T-cell (primary cell): ENCODE data around the gene SCLY. TPM values are rescaled to one million over a fixed set of nuclear protein-coding genes. Genes with fewer than 3 reads are reported as not detected.

Source experiments
- ATAC-seq, 4 experiments: fragments of 200-7000 bp in 3 of 4; fragments of 150-1000 bp in 1 of 4; cut with Tn5 transposase; replicated peaks in 1 of 4; 1 replicate in 3 of 4; 2 replicates in 1 of 4; pipeline ENCODE4 v1.10.0; 2021; ENCODE audit warnings: moderate library complexity in 3 of 4, mild to moderate bottlenecking in 2 of 4, moderate number of reproducible peaks in 1 of 4
- CTCF ChIA-PET, 2 donors: fragments of 300-600 bp; sonication (Branson Sonifier 250); formaldehyde crosslinking; loops; one replicate each; lab custom pipeline; 2022; ENCODE audit warnings: antibody characterized with exemption in 2 of 2; lab: Charles Lee
- POLR2A ChIA-PET, 2 donors: fragments of 300-600 bp; sonication (Branson Sonifier 250); formaldehyde crosslinking; loops; one replicate each; lab custom pipeline; 2022; ENCODE audit warnings: antibody characterized with exemption in 2 of 2; lab: Charles Lee
- DNase-seq, 35 experiments: peaks; one replicate each; pipeline versions ENCODE4 v3.0.0 to v3.0.0-alpha.2; 2013 to 2023
- H3K27ac ChIP-seq: one replicate; pipeline ENCODE4 v1.5.1; 2013; ENCODE audit warnings: low read length
- H3K27me3 ChIP-seq, 2 experiments: replicated peaks in 1 of 2; 1 replicate in 1 of 2; 2 replicates in 1 of 2; pipeline versions ENCODE4 v1.6.1 to v1.7.0; 2013; ENCODE audit warnings: low read length in 1 of 2, mixed read lengths in 1 of 2; ENCODE audit not compliant: control insufficient read depth in 2 of 2, insufficient read depth in 2 of 2; ENCODE audit errors: extremely low read depth in 1 of 2
- H3K36me3 ChIP-seq, 2 donors: 1 replicate in 1 of 2; 2 replicates in 1 of 2; pipeline versions ENCODE4 v1.6.1 to v1.7.0; 2013; ENCODE audit warnings: low read length in 1 of 2; ENCODE audit not compliant: control insufficient read depth in 2 of 2, insufficient read depth in 1 of 2; ENCODE audit errors: extremely low read depth in 1 of 2
- H3K4me1 ChIP-seq, 2 experiments: 1 replicate in 1 of 2; 2 replicates in 1 of 2; pipeline versions ENCODE4 v1.6.1 to v1.7.0; 2013; ENCODE audit warnings: low read length in 2 of 2, mixed read lengths in 1 of 2; ENCODE audit not compliant: insufficient read depth in 2 of 2, control insufficient read depth in 1 of 2; ENCODE audit errors: extremely low read depth in 1 of 2
- H3K4me3 ChIP-seq, 2 donors: 1 replicate in 1 of 2; 2 replicates in 1 of 2; pipeline versions ENCODE4 v1.5.1 to v1.7.0; 2013; ENCODE audit warnings: mild to moderate bottlenecking in 2 of 2, low read length in 1 of 2, moderate library complexity in 1 of 2; ENCODE audit not compliant: control insufficient read depth in 1 of 2; ENCODE audit errors: extremely low read depth in 1 of 2
- H3K9me3 ChIP-seq: 2 replicates; pipeline ENCODE4 v1.7.0; 2013
- H3K27ac Mint-ChIP-seq, 2 donors: one replicate each; pipeline ENCODE4 v1.8.0; 2020 to 2021; ENCODE audit warnings: mild to moderate bottlenecking in 2 of 2, mixed read lengths in 2 of 2
- H3K27me3 Mint-ChIP-seq, 2 donors: one replicate each; pipeline ENCODE4 v1.8.0; 2021 to 2022; ENCODE audit warnings: mixed read lengths in 2 of 2
- H3K36me3 Mint-ChIP-seq: one replicate; pipeline ENCODE4 v1.8.0; 2021; ENCODE audit warnings: mixed read lengths
- H3K4me1 Mint-ChIP-seq, 3 donors: one replicate each; pipeline ENCODE4 v1.8.0; 2020 to 2022; ENCODE audit warnings: mixed read lengths in 3 of 3, mild to moderate bottlenecking in 1 of 3
- H3K4me3 Mint-ChIP-seq, 3 donors: one replicate each; pipeline ENCODE4 v1.8.0; 2020 to 2022; ENCODE audit warnings: mild to moderate bottlenecking in 3 of 3, mixed read lengths in 3 of 3, moderate library complexity in 3 of 3
- H3K9me3 Mint-ChIP-seq, 3 donors: one replicate each; pipeline ENCODE4 v1.8.0; 2020 to 2022; ENCODE audit warnings: mixed read lengths in 3 of 3
- WGBS: methylation state at CpG from one replicate; pipeline ENCODE4 v1.1.5; 2013; ENCODE audit warnings: missing lambda C conversion rate; ENCODE audit not compliant: insufficient coverage; 5-methylcytosine and 5-hydroxymethylcytosine counted together
- total RNA-seq, 35 experiments: library from RNA in 6 of 35; stranded (reverse) in 6 of 35; fragments of 120-200 nt in 1 of 35; gene quantifications; one replicate each; pipeline versions ENCODE4 v1.2.1 to v1.2.4 and lab custom pipeline; 2013 to 2026

Gene SCLY
- total RNA-seq, 5 donors from 2014 or later (not counting 1 experiment from before 2014, with no cell fraction given) = 19.2 to 30.0 (median 25.2) TPM

- DNase-seq = peak in 2 of 35 experiments; percentile 7 to 8
- WGBS = 89% methylated on average over 23 of the region's 28 CpGs
Measured at GRCh38 chr2:238100821-238101771, 40.3 kb downstream of the SCLY start.

GRCh38 chr2:238101891-238102841 lies 41.4 kb downstream of the SCLY start:
- Histone ChIP-seq H3K36me3 (no peaks in the 10 kb centered on the region), H3K27me3 (peaks cover 0 to 9% of the 10 kb centered on the region in 2 experiments), H3K4me3 (no peak overlapping the region), H3K27ac (no peak overlapping the region), H3K9me3 (no peaks in the 10 kb centered on the region), H3K4me1 (no peaks in the 10 kb centered on the region)
- CTCF ChIA-PET = interaction anchor here in 1 of 2 donors (0.6 kb wide), 1 partner anchor 517 kb away, joined by 6 read pairs; no protein-coding TSS in a partner anchor
- POLR2A ChIA-PET = no interaction called here
- Mint-ChIP-seq H3K27me3 (no peaks in the 10 kb centered on the region), H3K36me3 (no peaks in the 10 kb centered on the region), H3K4me1 (peaks cover 0 to 6% (median 0%) of the 10 kb centered on the region in 3 donors), H3K27ac (no peak overlapping the region), H3K4me3 (no peak overlapping the region), H3K9me3 (no peaks in the 10 kb centered on the region)
- DNase-seq (peak in 2 of 35 experiments; percentile 10 to 24), ATAC-seq (no peak)
- WGBS = 91% methylated on average over 26 of the region's 30 CpGs

More at GRCh38 chr2:238100821-238101771, 40.3 kb downstream of the SCLY start:
- H3K4me3 ChIP-seq = no peak overlapping the region
- no peak overlapping the region for H3K27ac ChIP-seq
- H3K4me1 Mint-ChIP-seq = peaks cover 0 to 6% (median 0%) of the 10 kb centered on the region in 3 donors
- ChIA-PET POLR2A (no interaction called here), CTCF (interaction anchor here in 1 of 2 donors (0.5 kb wide), 1 partner anchor 1426 kb away, joined by 4 read pairs; no protein-coding TSS in a partner anchor)
- no peaks in the 10 kb centered on the region for H3K4me1 ChIP-seq
- no peaks in the 10 kb centered on the region for H3K27me3 Mint-ChIP-seq
- H3K27me3 ChIP-seq = peaks cover 0 to 7% of the 10 kb centered on the region in 2 experiments
- H3K27ac Mint-ChIP-seq = no peak overlapping the region
- no peak for ATAC-seq
- H3K9me3 ChIP-seq = no peaks in the 10 kb centered on the region
- no peak overlapping the region for H3K4me3 Mint-ChIP-seq
- no peaks in the 10 kb centered on the region for H3K36me3 Mint-ChIP-seq
- no peaks in the 10 kb centered on the region for H3K9me3 Mint-ChIP-seq
- H3K36me3 ChIP-seq = no peaks in the 10 kb centered on the region

DNA sequence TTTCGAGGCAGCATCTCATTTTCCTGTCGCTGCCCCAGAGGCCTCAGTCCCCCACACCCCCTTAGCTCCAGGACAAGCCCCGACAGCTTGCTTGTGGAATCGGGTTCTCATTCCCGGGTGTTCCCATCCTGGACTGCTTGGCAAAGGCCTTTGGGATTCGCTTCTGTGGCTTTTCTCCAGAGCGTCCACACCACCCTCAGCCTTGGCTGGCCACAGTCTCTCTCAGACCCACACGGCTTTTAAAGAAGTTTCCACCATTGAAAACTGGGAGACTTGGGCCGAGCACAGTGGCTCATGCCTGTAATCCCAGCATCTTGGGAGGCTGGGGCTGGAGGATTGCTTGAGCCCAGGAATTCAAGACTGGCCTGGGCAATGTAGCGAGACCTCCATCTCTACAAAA lies 42.1 kb downstream of the SCLY start:
- H3K36me3 ChIP-seq = no peaks in the 10 kb centered on the region
- no peak overlapping the region for H3K4me3 ChIP-seq
- H3K36me3 Mint-ChIP-seq = no peaks in the 10 kb centered on the region
- no peaks in the 10 kb centered on the region for H3K27me3 Mint-ChIP-seq
- H3K27me3 ChIP-seq = peaks cover 0 to 9% of the 10 kb centered on the region in 2 experiments
- POLR2A ChIA-PET = no interaction called here
- H3K9me3 Mint-ChIP-seq = no peaks in the 10 kb centered on the region
- peaks cover 0 to 11% (median 0%) of the 10 kb centered on the region in 3 donors for H3K4me1 Mint-ChIP-seq
- H3K4me3 Mint-ChIP-seq = no peak overlapping the region
- H3K27ac Mint-ChIP-seq = no peak overlapping the region
- CTCF ChIA-PET = no interaction called here
- WGBS = 84% methylated on average over 9 of the region's 10 CpGs
- DNase-seq (peak in 1 of 35 experiments; percentile 10), ATAC-seq (no peak)
- H3K27ac ChIP-seq = no peak overlapping the region
- peaks cover 0 to 2% of the 10 kb centered on the region in 2 experiments for H3K4me1 ChIP-seq
- H3K9me3 ChIP-seq = no peaks in the 10 kb centered on the region

- H3K27ac ChIP-seq = no peak overlapping the region
- Mint-ChIP-seq H3K27me3 (no peaks in the 10 kb centered on the region), H3K36me3 (no peaks in the 10 kb centered on the region), H3K9me3 (no peaks in the 10 kb centered on the region), H3K4me3 (no peak overlapping the region), H3K27ac (no peak overlapping the region), H3K4me1 (peaks cover 0 to 16% (median 5%) of the 10 kb centered on the region in 3 donors)
- ATAC-seq = no peak
- ChIA-PET CTCF (no interaction called here), POLR2A (no interaction called here)
- peak in 2 of 35 experiments; percentile 5 to 11 for DNase-seq
- peaks cover 2 to 4% of the 10 kb centered on the region in 2 experiments for H3K4me1 ChIP-seq
- WGBS = 83% methylated on average over 14 of the region's 18 CpGs
- peaks cover 0 to 10% of the 10 kb centered on the region in 2 experiments for H3K27me3 ChIP-seq
- no peak overlapping the region for H3K4me3 ChIP-seq
- no peaks in the 10 kb centered on the region for H3K9me3 ChIP-seq
- H3K36me3 ChIP-seq = no peaks in the 10 kb centered on the region
Measured at GRCh38 chr2:238103465-238104225, 42.8 kb downstream of the SCLY start.

DNA sequence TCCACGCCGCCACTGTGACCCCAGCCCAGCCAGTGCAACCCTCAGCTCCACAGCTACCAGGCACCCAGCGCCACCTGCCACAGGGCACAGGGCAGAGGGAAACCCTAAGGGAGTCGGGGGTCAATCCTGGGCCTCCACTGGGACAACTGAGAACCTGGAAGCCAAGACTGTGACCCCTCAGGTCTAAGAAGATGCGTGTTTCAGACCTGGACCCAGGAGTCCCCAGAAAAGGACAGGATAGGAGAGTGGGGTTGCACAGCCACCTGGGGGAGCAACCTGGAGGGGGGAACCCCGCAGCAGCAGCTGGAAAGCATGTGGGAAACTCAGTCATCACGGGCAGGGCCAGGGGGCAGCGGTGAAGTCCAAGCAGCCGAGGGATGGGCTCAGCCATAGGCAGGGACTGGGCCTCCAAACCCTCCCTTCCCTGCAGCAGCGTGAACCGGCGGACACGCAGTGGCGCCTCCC lies 43.5 kb downstream of the SCLY start:
- Histone ChIP-seq H3K9me3 (no peaks in the 10 kb centered on the region), H3K27ac (no peak overlapping the region), H3K27me3 (peaks cover 0 to 13% of the 10 kb centered on the region in 2 experiments), H3K4me1 (peaks cover 7 to 10% of the 10 kb centered on the region in 2 experiments), H3K36me3 (no peaks in the 10 kb centered on the region), H3K4me3 (no peak overlapping the region)
- peak in 1 of 35 experiments; percentile 6 for DNase-seq
- 91% methylated on average over 11 of the region's 14 CpGs for WGBS
- H3K27me3 Mint-ChIP-seq = no peaks in the 10 kb centered on the region
- no peak overlapping the region for H3K4me3 Mint-ChIP-seq
- ChIA-PET CTCF (interaction anchor here in 1 of 2 donors (0.5 kb wide), 1 partner anchor 153 kb away, joined by 3 read pairs; no protein-coding TSS in a partner anchor), POLR2A (no interaction called here)
- no peak overlapping the region for H3K27ac Mint-ChIP-seq
- peaks cover 1 to 17% (median 6%) of the 10 kb centered on the region in 3 donors for H3K4me1 Mint-ChIP-seq
- H3K36me3 Mint-ChIP-seq = no peaks in the 10 kb centered on the region
- no peaks in the 10 kb centered on the region for H3K9me3 Mint-ChIP-seq
- ATAC-seq = no peak
